SJSA1 (cell line): ENCODE measurements around the gene XKR8. TPM values are rescaled to one million over a fixed set of nuclear protein-coding genes. Genes with fewer than 3 reads are reported as not detected.

ENCODE experiments used
- DNase-seq, 2 experiments: peaks; one replicate each; pipeline ENCODE4 v3.0.0-alpha.2; 2015 to 2020; ENCODE audit warnings: low spot score in 2 of 2, low read depth in 1 of 2
- H3K27ac ChIP-seq: fragments of 250-450 bp; sonication (Bioruptor Pico); 2 replicates; pipeline ENCODE4 v1.5.1; 2020; ENCODE audit warnings: mild to moderate bottlenecking, moderate library complexity
- H3K27me3 ChIP-seq: fragments of 250-450 bp; sonication (Bioruptor Pico); replicated peaks from 2 replicates; pipeline ENCODE4 v1.5.1; 2020; ENCODE audit warnings: mild to moderate bottlenecking, moderate library complexity
- H3K36me3 ChIP-seq: fragments of 250-450 bp; sonication (Bioruptor Pico); 2 replicates; pipeline ENCODE4 v1.5.1; 2020; ENCODE audit warnings: mild to moderate bottlenecking
- H3K4me1 ChIP-seq: fragments of 250-450 bp; sonication (Bioruptor Pico); replicated peaks from 2 replicates; pipeline ENCODE4 v1.6.1; 2021; ENCODE audit warnings: mild to moderate bottlenecking
- H3K4me3 ChIP-seq: fragments of 250-450 bp; sonication (Bioruptor Pico); 2 replicates; pipeline ENCODE4 v1.5.1; 2020; ENCODE audit warnings: mild to moderate bottlenecking
- H3K9me3 ChIP-seq: fragments of 250-450 bp; sonication (Bioruptor Pico); replicated peaks from 2 replicates; pipeline ENCODE4 v1.5.1; 2020; ENCODE audit warnings: mild to moderate bottlenecking
- total RNA-seq: library from RNA; depleted of rRNA; stranded (reverse); fragments of >200 nt; shearing (Covaris generic); gene quantifications from 2 replicates; pipeline ENCODE4 v1.2.3, GENCODE V29; 2014

The XKR8 gene
- total RNA-seq, 1 experiment from 2014 or later = 4.9 TPM

- Histone ChIP-seq H3K27ac (no peak overlapping the region), H3K9me3 (no peaks in the 10 kb centered on the region), H3K4me3 (no peak overlapping the region), H3K4me1 (peaks cover 29% of the 10 kb centered on the region), H3K36me3 (peaks cover 12% of the 10 kb centered on the region), H3K27me3 (no peaks in the 10 kb centered on the region)
- DNase-seq = no peak
Measured at GRCh38 chr1:27963393-27963792, 3.6 kb downstream of the XKR8 start.

GRCh38 chr1:27966402-27967105 lies 6.8 kb downstream of the XKR8 start:
- Histone ChIP-seq H3K27ac (no peak overlapping the region), H3K9me3 (no peaks in the 10 kb centered on the region), H3K4me3 (no peak overlapping the region), H3K27me3 (no peaks in the 10 kb centered on the region), H3K4me1 (peaks cover 27% of the 10 kb centered on the region), H3K36me3 (peaks cover 26% of the 10 kb centered on the region)
- DNase-seq = peak in 1 of 2 experiments; percentile 42

- no peaks in the 10 kb centered on the region for H3K9me3 ChIP-seq
- H3K4me1 ChIP-seq = peaks cover 35% of the 10 kb centered on the region
- no peak overlapping the region for H3K4me3 ChIP-seq
- H3K36me3 ChIP-seq = peaks cover 26% of the 10 kb centered on the region
- no peak overlapping the region for H3K27ac ChIP-seq
- no peaks in the 10 kb centered on the region for H3K27me3 ChIP-seq
- DNase-seq = peak in 1 of 2 experiments; percentile 27
Measured at GRCh38 chr1:27967106-27967883, 7.5 kb downstream of the XKR8 start.

- Histone ChIP-seq H3K36me3 (peaks cover 30% of the 10 kb centered on the region), H3K27me3 (no peaks in the 10 kb centered on the region), H3K27ac (peak overlapping the region; percentile 67), H3K4me1 (peaks cover 41% of the 10 kb centered on the region), H3K4me3 (no peak overlapping the region), H3K9me3 (no peaks in the 10 kb centered on the region)
- DNase-seq = no peak
Measured at GRCh38 chr1:27967884-27968466, 8.2 kb downstream of the XKR8 start.

- no peaks in the 10 kb centered on the region for H3K9me3 ChIP-seq
- no peaks in the 10 kb centered on the region for H3K27me3 ChIP-seq
- H3K27ac ChIP-seq = peak overlapping the region; percentile 67
- H3K4me1 ChIP-seq = peaks cover 41% of the 10 kb centered on the region
- DNase-seq = peak; percentile 47 to 58
- no peak overlapping the region for H3K4me3 ChIP-seq
- peaks cover 36% of the 10 kb centered on the region for H3K36me3 ChIP-seq
Measured at GRCh38 chr1:27968692-27969091, 8.9 kb downstream of the XKR8 start.

DNA sequence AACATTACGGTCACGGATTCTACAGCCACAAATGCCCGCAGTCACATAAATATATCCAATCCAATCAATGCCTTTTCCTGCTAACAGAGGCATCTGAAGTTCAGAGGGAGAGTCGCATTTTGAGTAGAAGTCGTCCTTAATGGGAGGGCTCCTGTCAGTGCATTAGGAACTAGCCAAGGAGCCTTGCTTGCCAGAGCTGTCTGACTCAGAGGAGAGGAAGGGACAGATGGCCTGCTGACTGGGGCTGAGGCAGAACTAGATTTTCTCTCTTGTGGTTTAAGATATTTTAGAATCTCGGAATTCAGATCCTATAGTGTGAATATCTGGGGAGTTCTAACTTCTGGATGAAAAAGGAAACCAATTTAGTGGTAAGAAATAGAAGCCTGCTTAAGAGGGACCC lies 10.6 kb downstream of the XKR8 start:
- DNase-seq = no peak
- Histone ChIP-seq H3K27ac (no peak overlapping the region), H3K27me3 (no peaks in the 10 kb centered on the region), H3K4me3 (no peak overlapping the region), H3K9me3 (no peaks in the 10 kb centered on the region), H3K4me1 (peaks cover 41% of the 10 kb centered on the region), H3K36me3 (peaks cover 52% of the 10 kb centered on the region)

DNA sequence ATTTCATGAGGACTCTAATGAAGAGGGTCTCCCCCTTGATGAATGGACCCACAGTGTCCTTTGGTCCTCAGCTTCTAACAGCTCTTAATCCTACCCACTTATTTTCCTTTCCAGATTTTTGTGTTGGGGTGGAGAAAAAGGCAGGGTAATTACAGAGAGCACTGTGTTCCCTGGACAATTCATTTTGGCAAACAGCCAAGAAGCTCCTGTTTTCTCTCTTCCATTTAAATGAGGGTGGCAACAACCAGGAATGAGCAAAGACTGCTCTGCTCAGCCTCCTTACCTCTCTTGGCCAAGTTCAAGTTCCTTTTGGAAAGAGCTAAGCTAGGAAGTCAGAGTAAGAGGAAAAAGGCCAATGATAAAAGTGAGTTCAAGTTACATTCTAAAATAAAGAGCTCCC lies 11.9 kb downstream of the XKR8 start:
- peak in 1 of 2 experiments; percentile 19 for DNase-seq
- H3K27me3 ChIP-seq = no peaks in the 10 kb centered on the region
- H3K4me1 ChIP-seq = peaks cover 41% of the 10 kb centered on the region
- peaks cover 51% of the 10 kb centered on the region for H3K36me3 ChIP-seq
- H3K4me3 ChIP-seq = no peak overlapping the region
- peak overlapping the region; percentile 51; the same call in 1 of the 2 replicates for H3K27ac ChIP-seq
- H3K9me3 ChIP-seq = no peaks in the 10 kb centered on the region

DNA sequence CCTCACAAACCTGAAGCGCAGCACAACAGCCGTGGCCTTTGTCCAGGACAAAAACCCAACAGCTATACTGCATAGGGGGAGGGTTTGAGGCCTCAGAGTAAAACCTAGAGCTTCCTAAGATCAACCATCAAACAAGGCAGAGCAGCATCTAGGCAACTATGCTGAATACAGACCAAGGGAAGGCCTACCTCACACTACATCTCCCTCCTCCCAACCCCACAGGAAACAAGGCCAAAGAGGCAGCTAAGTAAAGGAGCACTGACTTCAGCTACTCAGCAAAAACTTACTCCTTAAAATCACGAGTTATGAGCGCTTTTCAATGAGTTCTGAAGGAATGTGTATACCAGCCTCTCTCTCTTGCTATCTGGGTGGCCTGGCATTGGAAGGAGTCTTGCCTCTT lies 12.4 kb downstream of the XKR8 start:
- Histone ChIP-seq H3K27me3 (no peaks in the 10 kb centered on the region), H3K4me3 (no peak overlapping the region), H3K36me3 (peaks cover 51% of the 10 kb centered on the region), H3K9me3 (no peaks in the 10 kb centered on the region), H3K4me1 (peaks cover 41% of the 10 kb centered on the region), H3K27ac (peak overlapping the region; percentile 51)
- peak; percentile 47 to 50 for DNase-seq

DNA sequence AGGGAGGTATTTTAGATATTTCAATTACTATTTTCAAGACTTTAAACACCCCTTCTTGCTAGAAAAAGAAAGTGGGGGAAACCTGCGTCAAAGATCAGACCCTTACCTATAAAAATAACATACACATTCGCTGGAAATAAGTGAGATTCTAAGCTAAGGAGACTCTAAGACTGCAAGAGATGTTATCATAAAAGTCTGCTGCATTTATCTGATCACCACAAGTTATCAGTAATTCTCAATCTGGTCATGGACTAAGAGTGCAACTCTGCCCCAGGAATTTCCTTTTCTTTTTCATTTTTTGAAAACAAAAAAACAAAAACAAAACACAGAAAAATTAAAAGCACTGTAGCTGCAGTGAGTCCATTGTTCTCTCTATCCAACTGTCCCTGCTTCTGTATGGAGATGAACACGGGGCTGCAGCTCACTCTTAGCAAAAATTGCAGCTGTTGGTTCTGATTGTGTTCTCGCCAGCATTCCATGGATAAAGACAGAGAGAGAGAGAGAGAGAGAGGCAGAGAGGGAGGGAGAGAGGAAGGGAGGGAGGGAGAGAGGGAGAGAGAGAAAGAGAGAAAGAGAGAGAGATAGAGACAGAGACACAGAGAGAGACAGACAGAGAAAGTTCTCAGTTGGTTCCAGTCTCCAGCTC lies 14.1 kb downstream of the XKR8 start:
- Histone ChIP-seq H3K36me3 (peaks cover 57% of the 10 kb centered on the region), H3K4me3 (no peak overlapping the region), H3K27me3 (no peaks in the 10 kb centered on the region), H3K4me1 (peaks cover 31% of the 10 kb centered on the region), H3K9me3 (no peaks in the 10 kb centered on the region), H3K27ac (no peak overlapping the region)
- DNase-seq = no peak

DNA sequence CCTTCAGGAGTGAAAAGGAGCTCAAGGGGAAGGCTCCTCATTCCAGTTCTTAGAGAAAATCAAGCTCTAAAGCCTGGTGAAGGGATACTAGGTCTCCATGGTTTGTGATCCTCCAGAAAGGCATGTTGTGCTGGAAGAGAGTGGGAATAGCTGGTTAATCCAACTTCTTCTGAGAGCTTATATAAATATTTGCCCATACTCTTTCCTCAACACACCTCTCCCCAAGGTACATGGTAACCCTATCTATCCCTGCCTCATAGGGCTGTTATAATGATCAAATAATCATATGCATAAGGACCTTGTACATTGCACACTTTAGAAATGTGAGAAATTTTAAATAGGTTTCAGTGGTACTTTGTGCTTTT lies 14.6 kb downstream of the XKR8 start:
- H3K4me1 ChIP-seq = peaks cover 26% of the 10 kb centered on the region
- no peak for DNase-seq

GRCh38 chr1:27979151-27979858 lies 19.5 kb downstream of the XKR8 start:
- H3K4me3 ChIP-seq = no peak overlapping the region
- H3K4me1 ChIP-seq = no peaks in the 10 kb centered on the region
- peak in 1 of 2 experiments; percentile 44 for DNase-seq
- H3K27ac ChIP-seq = 0 out of 2 replicates have a peak overlapping the region, but pooled peaks have one; percentile 1
- peaks cover 31% of the 10 kb centered on the region for H3K36me3 ChIP-seq
- H3K27me3 ChIP-seq = no peaks in the 10 kb centered on the region
- H3K9me3 ChIP-seq = no peaks in the 10 kb centered on the region

More for the DNA sequence above, 14.6 kb downstream of the XKR8 start:
- peaks cover 57% of the 10 kb centered on the region for H3K36me3 ChIP-seq
- no peak overlapping the region for H3K27ac ChIP-seq
- H3K27me3 ChIP-seq = no peaks in the 10 kb centered on the region
- H3K9me3 ChIP-seq = no peaks in the 10 kb centered on the region
- H3K4me3 ChIP-seq = no peak overlapping the region

- DNase-seq = no peak
Measured at GRCh38 chr1:27979859-27980201, 20.1 kb downstream of the XKR8 start.

GRCh38 chr1:27980216-27980845 lies 20.6 kb downstream of the XKR8 start:
- DNase-seq = no peak
- no peaks in the 10 kb centered on the region for H3K9me3 ChIP-seq
- no peaks in the 10 kb centered on the region for H3K4me1 ChIP-seq
- H3K27ac ChIP-seq = no peak overlapping the region
- H3K27me3 ChIP-seq = no peaks in the 10 kb centered on the region
- H3K36me3 ChIP-seq = peaks cover 21% of the 10 kb centered on the region
- no peak overlapping the region for H3K4me3 ChIP-seq

More at GRCh38 chr1:27979859-27980201, 20.1 kb downstream of the XKR8 start:
- Histone ChIP-seq H3K36me3 (peaks cover 25% of the 10 kb centered on the region), H3K4me1 (no peaks in the 10 kb centered on the region), H3K9me3 (no peaks in the 10 kb centered on the region), H3K27me3 (no peaks in the 10 kb centered on the region), H3K4me3 (no peak overlapping the region), H3K27ac (no peak overlapping the region)
